Natural killer cell (primary cell): ENCODE results near the gene ZSWIM4. TPM values are rescaled to one million over a fixed set of nuclear protein-coding genes. Genes with fewer than 3 reads are reported as not detected.

Source experiments
- ATAC-seq, 3 donors: fragments of 150-1000 bp in 2 of 3; fragments of 200-7000 bp in 1 of 3; cut with Tn5 transposase; 1 replicate in 1 of 3; 2 replicates in 2 of 3; pipeline ENCODE4 v1.10.0; 2021; ENCODE audit warnings: mild to moderate bottlenecking in 2 of 3, moderate library complexity in 2 of 3
- DNase-seq, 2 donors: peaks; one replicate each; pipeline versions ENCODE4 v3.0.0 to v3.0.0-alpha.2; 2013 to 2021; ENCODE audit warnings: mixed read lengths in 1 of 2
- H3K27ac ChIP-seq: one replicate; pipeline ENCODE4 v1.5.1; 2013; ENCODE audit warnings: mild to moderate bottlenecking, low read length
- H3K27me3 ChIP-seq: one replicate; pipeline ENCODE4 v1.6.1; 2013; ENCODE audit warnings: low read length; ENCODE audit not compliant: control insufficient read depth, insufficient read depth
- H3K36me3 ChIP-seq: one replicate; pipeline ENCODE4 v1.6.1; 2013; ENCODE audit warnings: low read length; ENCODE audit not compliant: control insufficient read depth, insufficient read depth
- H3K4me1 ChIP-seq: one replicate; pipeline ENCODE4 v1.6.1; 2013; ENCODE audit warnings: low read length; ENCODE audit not compliant: control insufficient read depth, insufficient read depth
- H3K4me3 ChIP-seq: one replicate; pipeline ENCODE4 v1.5.1; 2013; ENCODE audit warnings: low read length
- H3K9me3 ChIP-seq: one replicate; pipeline ENCODE4 v1.6.1; 2013; ENCODE audit warnings: low read length; ENCODE audit not compliant: control insufficient read depth, insufficient read depth
- H3K27ac Mint-ChIP-seq, 2 donors: one replicate each; pipeline ENCODE4 v1.8.0; 2022; ENCODE audit warnings: mild to moderate bottlenecking in 2 of 2, mixed read lengths in 2 of 2, moderate library complexity in 1 of 2
- H3K27me3 Mint-ChIP-seq, 2 donors: one replicate each; pipeline ENCODE4 v1.8.0; 2022; ENCODE audit warnings: low read depth in 2 of 2, mixed read lengths in 2 of 2
- H3K36me3 Mint-ChIP-seq: one replicate; pipeline ENCODE4 v1.8.0; 2022; ENCODE audit warnings: mixed read lengths
- H3K4me1 Mint-ChIP-seq, 2 donors: one replicate each; pipeline ENCODE4 v1.8.0; 2022; ENCODE audit warnings: mixed read lengths in 2 of 2
- H3K4me3 Mint-ChIP-seq: one replicate; pipeline ENCODE4 v1.8.0; 2022; ENCODE audit warnings: mild to moderate bottlenecking, moderate library complexity, mixed read lengths
- H3K9me3 Mint-ChIP-seq, 2 donors: one replicate each; pipeline ENCODE4 v1.8.0; 2022; ENCODE audit warnings: mixed read lengths in 2 of 2
- WGBS: methylation state at CpG from one replicate; pipeline ENCODE4 v1.1.7; 2013; ENCODE audit warnings: missing lambda C conversion rate; ENCODE audit not compliant: insufficient coverage; 5-methylcytosine and 5-hydroxymethylcytosine counted together
- intact Hi-C: fragments of 100-400 bp; cut with micrococcal nuclease; formaldehyde crosslinking; loops from one replicate; pipeline ENCODE4 v1.14.2; 2022
- total RNA-seq, 4 donors: library from RNA; stranded (reverse); fragments of 120-200 nt in 1 of 4; gene quantifications; one replicate each; pipeline versions ENCODE4 v1.2.3 to v1.2.4, GENCODE V29; 2013 to 2022
- TF ChIP-seq, protein P1 (sequence below): fragments of 200-600 bp; IDR thresholded peaks from one replicate; pipeline ENCODE4 v1.8.0; 2022; ENCODE audit warnings: antibody characterized with exemption

Gene ZSWIM4
- total RNA-seq, 3 donors from 2014 or later (not counting 1 experiment from before 2014, with no cell fraction given), result 5.8 to 5.9 (median 5.9) TPM

DNA sequence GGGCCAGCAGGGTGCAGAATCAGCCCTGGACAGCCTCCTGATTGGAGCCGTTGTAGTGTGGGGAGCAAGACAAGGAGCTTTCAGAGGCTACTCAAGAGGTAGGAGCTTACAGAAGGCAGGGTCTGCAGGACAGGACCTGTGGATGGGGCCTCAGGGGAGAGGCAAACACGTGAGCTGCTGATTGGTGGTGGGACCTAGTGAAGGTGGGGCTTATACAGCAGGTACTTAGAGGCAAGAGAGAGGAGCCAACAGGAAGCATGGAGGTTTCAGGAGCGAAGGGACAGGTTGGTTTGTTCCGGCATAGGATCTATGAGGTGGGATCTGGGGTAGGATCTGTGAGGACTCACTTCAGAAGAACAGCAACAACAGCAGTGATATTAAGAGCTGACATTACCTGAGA lies 32.4 kb downstream of the ZSWIM4 start:
- H3K4me1 Mint-ChIP-seq, result peaks cover 19 to 25% of the 10 kb centered on the region in 2 donors
- H3K4me3 Mint-ChIP-seq, result peak overlapping the region; percentile 65
- intact Hi-C loops, result no loop called here
- H3K27me3 Mint-ChIP-seq, result no peaks in the 10 kb centered on the region
- DNase-seq (peak in 1 of 2 donors; percentile 22), ATAC-seq (no peak)
- Histone ChIP-seq H3K4me1 (no peaks in the 10 kb centered on the region), H3K27ac (no peak overlapping the region), H3K36me3 (peaks cover 7% of the 10 kb centered on the region), H3K9me3 (no peaks in the 10 kb centered on the region), H3K4me3 (no peak overlapping the region), H3K27me3 (no peaks in the 10 kb centered on the region)
- WGBS, result 90% methylated on average over 4 of the region's 4 CpGs
- H3K27ac Mint-ChIP-seq, result peak overlapping the region in 1 of 2 donors; percentile 99
- TF ChIP-seq, protein P1, sequence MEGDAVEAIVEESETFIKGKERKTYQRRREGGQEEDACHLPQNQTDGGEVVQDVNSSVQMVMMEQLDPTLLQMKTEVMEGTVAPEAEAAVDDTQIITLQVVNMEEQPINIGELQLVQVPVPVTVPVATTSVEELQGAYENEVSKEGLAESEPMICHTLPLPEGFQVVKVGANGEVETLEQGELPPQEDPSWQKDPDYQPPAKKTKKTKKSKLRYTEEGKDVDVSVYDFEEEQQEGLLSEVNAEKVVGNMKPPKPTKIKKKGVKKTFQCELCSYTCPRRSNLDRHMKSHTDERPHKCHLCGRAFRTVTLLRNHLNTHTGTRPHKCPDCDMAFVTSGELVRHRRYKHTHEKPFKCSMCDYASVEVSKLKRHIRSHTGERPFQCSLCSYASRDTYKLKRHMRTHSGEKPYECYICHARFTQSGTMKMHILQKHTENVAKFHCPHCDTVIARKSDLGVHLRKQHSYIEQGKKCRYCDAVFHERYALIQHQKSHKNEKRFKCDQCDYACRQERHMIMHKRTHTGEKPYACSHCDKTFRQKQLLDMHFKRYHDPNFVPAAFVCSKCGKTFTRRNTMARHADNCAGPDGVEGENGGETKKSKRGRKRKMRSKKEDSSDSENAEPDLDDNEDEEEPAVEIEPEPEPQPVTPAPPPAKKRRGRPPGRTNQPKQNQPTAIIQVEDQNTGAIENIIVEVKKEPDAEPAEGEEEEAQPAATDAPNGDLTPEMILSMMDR, result no peak
- no peaks in the 10 kb centered on the region for H3K36me3 Mint-ChIP-seq
- no peaks in the 10 kb centered on the region for H3K9me3 Mint-ChIP-seq

DNA sequence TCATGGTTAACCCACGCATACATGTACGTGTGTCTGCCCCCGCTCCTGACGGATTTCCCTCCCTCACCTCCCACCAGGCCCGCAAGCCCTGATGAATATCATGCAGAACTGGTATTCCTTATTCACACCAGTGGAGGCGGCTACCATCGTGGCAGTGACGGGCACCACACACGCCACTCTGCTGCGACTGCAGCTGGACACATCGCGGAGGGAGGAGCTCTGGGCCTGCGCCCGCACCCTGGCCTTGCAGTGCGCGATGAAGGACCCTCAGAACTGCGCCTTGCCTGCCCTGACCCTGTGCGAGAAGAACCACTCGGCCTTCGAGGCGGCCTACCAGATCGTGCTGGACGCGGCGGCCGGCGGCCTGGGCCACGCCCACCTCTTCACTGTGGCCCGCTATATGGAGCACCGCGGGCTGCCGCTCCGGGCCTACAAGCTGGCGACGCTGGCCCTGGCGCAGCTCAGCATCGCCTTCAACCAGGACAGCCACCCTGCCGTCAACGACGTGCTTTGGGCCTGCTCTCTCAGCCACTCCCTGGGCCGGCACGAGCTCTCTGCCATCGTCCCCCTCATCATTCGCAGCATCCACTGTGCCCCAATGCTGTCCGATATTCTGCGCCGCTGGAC lies 35.0 kb downstream of the ZSWIM4 start:
- Histone ChIP-seq H3K36me3 (peaks cover 14% of the 10 kb centered on the region), H3K9me3 (no peaks in the 10 kb centered on the region), H3K27ac (no peak overlapping the region), H3K4me3 (no peak overlapping the region), H3K27me3 (no peaks in the 10 kb centered on the region), H3K4me1 (peaks cover 23% of the 10 kb centered on the region)
- ATAC-seq (peak in 2 of 3 donors; percentile 2 to 4), DNase-seq (peak; percentile 26 to 48)
- peaks cover 39 to 42% of the 10 kb centered on the region in 2 donors for H3K4me1 Mint-ChIP-seq
- TF ChIP-seq, protein P1, result no peak
- no peaks in the 10 kb centered on the region for H3K27me3 Mint-ChIP-seq
- peak overlapping the region; percentile 92 for H3K4me3 Mint-ChIP-seq
- peak overlapping the region; percentile 99 to 100 for H3K27ac Mint-ChIP-seq
- WGBS, result 97% methylated on average over 47 of the region's 47 CpGs
- H3K36me3 Mint-ChIP-seq, result no peaks in the 10 kb centered on the region
- intact Hi-C loops, result no loop called here
- H3K9me3 Mint-ChIP-seq, result no peaks in the 10 kb centered on the region

DNA sequence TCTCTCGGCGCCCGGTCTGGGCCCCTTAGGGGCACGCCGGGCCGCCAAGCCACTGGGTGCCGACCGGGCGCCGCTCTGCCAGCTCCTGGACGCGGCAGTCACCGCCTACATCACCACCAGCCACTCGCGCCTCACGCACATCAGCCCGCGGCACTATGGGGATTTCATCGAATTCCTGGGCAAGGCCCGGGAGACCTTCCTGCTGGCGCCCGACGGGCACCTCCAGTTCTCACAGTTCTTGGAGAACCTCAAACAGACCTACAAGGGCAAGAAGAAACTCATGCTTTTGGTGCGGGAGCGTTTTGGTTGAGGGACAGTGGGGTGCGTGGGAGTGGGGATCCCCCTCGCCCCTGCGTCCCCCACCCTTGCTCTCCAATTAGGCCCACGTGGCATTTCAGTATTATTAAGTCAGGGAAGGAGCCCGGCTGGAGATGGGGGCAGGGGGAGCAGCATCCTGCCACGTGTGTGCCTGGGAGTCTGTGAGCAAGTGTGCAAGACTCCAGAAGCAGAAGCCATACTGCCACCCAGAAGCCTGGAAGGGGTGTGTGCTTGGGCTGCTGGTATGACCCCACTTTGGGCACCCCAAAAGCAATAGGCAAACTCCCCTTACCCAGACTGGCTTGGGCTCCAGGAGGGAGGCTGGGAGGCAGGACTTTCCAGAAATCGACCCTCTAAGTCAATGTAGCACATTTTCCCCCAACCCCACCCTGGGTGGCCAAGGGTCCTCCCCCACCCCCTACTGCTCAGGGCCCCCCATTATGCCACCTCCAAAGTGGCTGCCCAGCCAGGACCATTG lies 35.7 kb downstream of the ZSWIM4 start:
- peaks cover 12% of the 10 kb centered on the region for H3K36me3 ChIP-seq
- Mint-ChIP-seq H3K36me3 (no peaks in the 10 kb centered on the region), H3K27ac (peak overlapping the region; percentile 99 to 100), H3K4me3 (peak overlapping the region; percentile 92), H3K4me1 (peaks cover 38 to 39% of the 10 kb centered on the region in 2 donors), H3K9me3 (no peaks in the 10 kb centered on the region), H3K27me3 (no peaks in the 10 kb centered on the region)
- intact Hi-C loops, result no loop called here
- no peaks in the 10 kb centered on the region for H3K27me3 ChIP-seq
- TF ChIP-seq, protein P1, result no peak
- H3K9me3 ChIP-seq, result no peaks in the 10 kb centered on the region
- DNase-seq (peak; percentile 31 to 58), ATAC-seq (peak in 1 of 3 donors; percentile 6)
- H3K4me1 ChIP-seq, result peaks cover 29% of the 10 kb centered on the region
- WGBS, result 94% methylated on average over 32 of the region's 32 CpGs
- no peak overlapping the region for H3K4me3 ChIP-seq
- H3K27ac ChIP-seq, result no peak overlapping the region
